HepG2 (cell line): ENCODE measurements around the gene KRTAP10-5. TPM values are rescaled to one million over a fixed set of nuclear protein-coding genes. Genes with fewer than 3 reads are reported as not detected.

Experiments
- ATAC-seq: fragments of 200-7000 bp; cut with Tn5 transposase; 3 replicates; pipeline ENCODE4 v1.9.1; 2020; ENCODE audit warnings: mild to moderate bottlenecking, moderate library complexity
- BruUV-seq: library from RNA; stranded (reverse); fragments of 400-500 nt; replicated peaks from 2 replicates; lab custom pipeline; 2021; lab: Mats Ljungman, UMichigan
- CTCF ChIA-PET: fragments of 300-600 bp; formaldehyde crosslinking; extraction: SDS; loops from one replicate; lab custom pipeline; 2021; ENCODE audit warnings: low total read pairs, inconsistent platforms, low intra/inter-chr PET ratio; lab: Yijun Ruan, JAX
- POLR2A ChIA-PET: fragments of 350-600 bp; sonication (Branson Sonifier 250); formaldehyde crosslinking; loops from one replicate; lab custom pipeline; 2020; ENCODE audit warnings: antibody characterized with exemption, inconsistent platforms; lab: Yijun Ruan, JAX
- DNase-seq: peaks from one replicate; pipeline ENCODE4 v3.0.0-alpha.2; 2015; ENCODE audit warnings: low spot score
- FAIRE-seq: peaks from 3 replicates; lab custom pipeline; 2011; peaks lifted over from hg19 to GRCh38; lab: Jason Lieb, UNC
- H2AFZ ChIP-seq: one replicate; pipeline ENCODE4 v1.6.1; 2011; ENCODE audit warnings: low read length, inconsistent platforms
- H3K27ac ChIP-seq: fragments of 300-600 bp; 3 replicates; pipeline ENCODE4 v1.8.0; 2011; ENCODE audit warnings: mixed run types, mild to moderate bottlenecking, mixed read lengths, low read length, inconsistent platforms; ENCODE audit not compliant: insufficient read depth; ENCODE audit errors: extremely low read length
- H3K27me3 ChIP-seq, 2 experiments: fragments of 200-600 bp in 1 of 2; 2 replicates in 1 of 2; 3 replicates in 1 of 2; pipeline versions ENCODE4 v1.6.0 to v1.8.0; 2011; ENCODE audit warnings: low read length in 2 of 2, mild to moderate bottlenecking in 2 of 2, moderate library complexity in 2 of 2, inconsistent platforms in 1 of 2; ENCODE audit not compliant: insufficient read depth in 2 of 2, control insufficient read depth in 1 of 2
- H3K36me3 ChIP-seq, 2 experiments: fragments of 200-600 bp in 1 of 2; replicated peaks in 1 of 2; 2 replicates in 1 of 2; 3 replicates in 1 of 2; pipeline versions ENCODE4 v1.5.1 to v1.8.0; 2011; ENCODE audit warnings: low read length in 2 of 2, inconsistent platforms in 1 of 2; ENCODE audit not compliant: insufficient read depth in 2 of 2, control insufficient read depth in 1 of 2
- H3K4me1 ChIP-seq: 2 replicates; pipeline ENCODE4 v1.5.1; 2012; ENCODE audit warnings: low read length, inconsistent platforms; ENCODE audit not compliant: insufficient read depth
- H3K4me2 ChIP-seq: 2 replicates; pipeline ENCODE4 v1.6.0; 2011; ENCODE audit warnings: low read depth, low read length, inconsistent platforms
- H3K4me3 ChIP-seq, 3 experiments: fragments of 200-600 bp in 1 of 3; sonication (generic), shearing (Covaris generic) in 1 of 3; replicated peaks in 1 of 3; 2 replicates each; pipeline ENCODE4 v1.5.1; 2011 to 2016; ENCODE audit warnings: low read length in 3 of 3, inconsistent platforms in 2 of 3, low read depth in 2 of 3, mild to moderate bottlenecking in 2 of 3, control low read depth in 1 of 3, mixed read lengths in 1 of 3; ENCODE audit not compliant: insufficient read depth in 1 of 3
- H3K79me2 ChIP-seq: one replicate; pipeline ENCODE4 v1.6.1; 2011; ENCODE audit warnings: low read length, inconsistent platforms; ENCODE audit not compliant: insufficient read depth
- H3K9ac ChIP-seq: 2 replicates; pipeline ENCODE4 v1.6.0; 2011; ENCODE audit warnings: mild to moderate bottlenecking, low read depth, low read length, inconsistent platforms; ENCODE audit not compliant: insufficient read depth
- H3K9me3 ChIP-seq: 2 replicates; pipeline ENCODE4 v1.5.1; 2012; ENCODE audit warnings: mild to moderate bottlenecking, low read length
- H4K20me1 ChIP-seq: 2 replicates; pipeline ENCODE4 v1.6.0; 2011; ENCODE audit warnings: inconsistent platforms, mild to moderate bottlenecking, low read length, moderate library complexity; ENCODE audit not compliant: insufficient read depth
- FIP1L1 ChIP-seq: fragments of 200-400 bp; formaldehyde crosslinking; IDR thresholded peaks from 2 replicates; pipeline ENCODE4 v1.6.1; 2018; ENCODE audit warnings: low read depth, mild to moderate bottlenecking, low read length, moderate library complexity, borderline replicate concordance; ENCODE audit not compliant: insufficient read depth
- GLMP ChIP-seq: sonication (generic); formaldehyde crosslinking; IDR thresholded peaks from 2 replicates; pipeline ENCODE4 v1.9.0; 2021; ENCODE audit warnings: missing genetic modification reagents, mild to moderate bottlenecking, borderline replicate concordance
- KLF16 ChIP-seq, 2 experiments: sonication (generic) in 1 of 2; formaldehyde crosslinking in 1 of 2; IDR thresholded peaks; 2 replicates each; pipeline versions ENCODE4 v1.6.1 to v1.8.0; 2016 to 2023; ENCODE audit warnings: missing genetic modification reagents in 2 of 2, missing compliant biosample characterization in 1 of 2
- REL ChIP-seq: sonication (generic); formaldehyde crosslinking; conservative IDR thresholded peaks from 2 replicates; pipeline ENCODE4 v1.8.0; 2022; ENCODE audit warnings: mild to moderate bottlenecking, missing genetic modification reagents, moderate library complexity
- SRSF1 ChIP-seq: fragments of 200-400 bp; formaldehyde crosslinking; optimal IDR thresholded peaks from 2 replicates; pipeline ENCODE3; 2017; ENCODE audit warnings: mild to moderate bottlenecking, low read depth, low read length, moderate library complexity
- STAT5B ChIP-seq: sonication (generic); formaldehyde crosslinking; IDR thresholded peaks from 2 replicates; pipeline ENCODE4 v1.4.0; 2020; ENCODE audit warnings: missing genetic modification reagents
- THYN1 ChIP-seq: sonication (generic); formaldehyde crosslinking; IDR thresholded peaks from 2 replicates; pipeline ENCODE4 v1.8.1; 2023; ENCODE audit warnings: low read depth, mild to moderate bottlenecking, moderate library complexity, missing genetic modification reagents, borderline replicate concordance
- ZBTB44 ChIP-seq: sonication (generic); formaldehyde crosslinking; IDR thresholded peaks from 2 replicates; pipeline ENCODE4 v1.4.0; 2020; ENCODE audit warnings: missing genetic modification reagents
- ZNF331 ChIP-seq: sonication (generic); formaldehyde crosslinking; IDR thresholded peaks from 2 replicates; pipeline ENCODE4 v1.4.0; 2020; ENCODE audit warnings: missing genetic modification reagents
- ZNF441 ChIP-seq: sonication (generic); formaldehyde crosslinking; IDR thresholded peaks from 2 replicates; pipeline ENCODE4 v1.7.0; 2021; ENCODE audit warnings: missing genetic modification reagents, borderline replicate concordance
- ZNF460 ChIP-seq: sonication (generic); formaldehyde crosslinking; IDR thresholded peaks from 2 replicates; pipeline ENCODE4 v1.5.1; 2020; ENCODE audit warnings: missing genetic modification reagents, mild to moderate bottlenecking, borderline replicate concordance
- ZNF605 ChIP-seq: sonication (generic); formaldehyde crosslinking; IDR thresholded peaks from 2 replicates; pipeline ENCODE4 v1.8.0; 2022; ENCODE audit warnings: mild to moderate bottlenecking, missing genetic modification reagents
- ZNF737 ChIP-seq: sonication (generic); formaldehyde crosslinking; IDR thresholded peaks from 2 replicates; pipeline ENCODE4 v1.5.0; 2020; ENCODE audit warnings: missing genetic modification reagents, mild to moderate bottlenecking, borderline replicate concordance
- ZNF883 ChIP-seq: sonication (generic); formaldehyde crosslinking; IDR thresholded peaks from 2 replicates; pipeline ENCODE4 v1.5.1; 2020; ENCODE audit warnings: mild to moderate bottlenecking, missing genetic modification reagents; ENCODE audit errors: not compliant biosample characterization
- WGBS: methylation state at CpG from one replicate; pipeline ENCODE4 v1.1.6; 2017; ENCODE audit warnings: low lambda C conversion rate; 5-methylcytosine and 5-hydroxymethylcytosine counted together
- in situ Hi-C: cut with HindIII; loops from 2 replicates; pipeline ENCODE4 v1.10.0; 2017; ENCODE audit warnings: low pct_unique_long_range_greater_than_20kb; ENCODE audit not compliant: extremely low pct_ligation_motif_present
- intact Hi-C: fragments of 100-400 bp; cut with micrococcal nuclease; formaldehyde crosslinking; loops from one replicate; pipeline ENCODE4 v1.10.0; 2022; ENCODE audit not compliant: unreplicated experiment
- polyA plus RNA-seq, 8 experiments: library from polyadenylated mRNA; depleted of rRNA in 3 of 8; stranded (reverse) in 7 of 8; unstranded in 1 of 8; fragments of >200 nt; fragmentation: Illumina TruSeq in 4 of 8; extraction: Trizol in 4 of 8; gene quantifications; 2 replicates each; pipeline versions ENCODE4 v1.2.1 to v1.2.3, GENCODE V29; 2011 to 2016; ENCODE audit warnings: low read depth in 4 of 8, missing spikeins in 1 of 8, mixed read lengths in 1 of 8; ENCODE audit not compliant: insufficient read depth in 1 of 8
- total RNA-seq, 5 experiments: library from RNA; depleted of rRNA; stranded (reverse); fragments of >200 nt; fragmentation: Illumina TruSeq; extraction: Trizol; gene quantifications; 2 replicates each; pipeline ENCODE4 v1.2.3, GENCODE V29; 2016; ENCODE audit warnings: low read depth in 1 of 5

The KRTAP10-5 gene
- total and polyA plus RNA-seq, 2 of the 13 experiments (the other 11 are each of a cell fraction or from before 2014, with no cell fraction given), result not detected

GRCh38 chr21:44571296-44571695 lies 9.1 kb downstream of the KRTAP10-5 start:
- no peak for ATAC-seq
- in situ Hi-C loops, result no loop called here
- H3K9me3 ChIP-seq, result peaks cover 9% of the 10 kb centered on the region
- no peaks in the 10 kb centered on the region for H3K79me2 ChIP-seq
- TF ChIP-seq ZBTB44 (CRISPR knock-in tag) (no peak), ZNF605 (peak; percentile 100)
- POLR2A ChIA-PET, result no interaction called here
- CTCF ChIA-PET, result no interaction called here
- H3K4me2 ChIP-seq, result no peak overlapping the region
- DNase-seq, result no peak
- WGBS, result 39% methylated on average over 3 of the region's 4 CpGs
- H2AFZ ChIP-seq, result no peak overlapping the region
- peaks cover 32% of the 10 kb centered on the region for H3K4me1 ChIP-seq
- intact Hi-C loops, result no loop called here
- H3K27ac ChIP-seq, result no peak overlapping the region
- H3K27me3 ChIP-seq, result no peaks in the 10 kb centered on the region; a peak in 1 of 5 replicates
- no peaks in the 10 kb centered on the region for H3K36me3 ChIP-seq
- no TSS peak for BruUV-seq
- H3K9ac ChIP-seq, result no peak overlapping the region
- H4K20me1 ChIP-seq, result no peaks in the 10 kb centered on the region
- FAIRE-seq, result no peak
- H3K4me3 ChIP-seq, result no peak overlapping the region

GRCh38 chr21:44569861-44570517 lies 10.4 kb downstream of the KRTAP10-5 start:
- ATAC-seq, result no peak
- TF ChIP-seq FIP1L1, result no peak
- TF ChIP-seq STAT5B (CRISPR knock-in tag), result no peak
- no peak for TF ChIP-seq ZNF441 (CRISPR knock-in tag)
- TF ChIP-seq ZNF737 (CRISPR knock-in tag), result no peak
- no peak for TF ChIP-seq THYN1 (CRISPR knock-in tag)
- TF ChIP-seq KLF16 (CRISPR knock-in tag; IDR thresholded peaks at IDR 0.05), result no peak
- no peak for TF ChIP-seq REL (CRISPR knock-in tag)
- no peak for TF ChIP-seq ZNF883 (CRISPR knock-in tag)
- no peak for TF ChIP-seq SRSF1
- no peak for TF ChIP-seq ZNF460 (CRISPR knock-in tag)
- TF ChIP-seq GLMP (CRISPR knock-in tag), result no peak
- TF ChIP-seq ZNF331 (CRISPR knock-in tag), result no peak
- intact Hi-C loops, result no loop called here
- Histone ChIP-seq H3K9ac (no peak overlapping the region), H3K4me1 (peaks cover 25% of the 10 kb centered on the region), H4K20me1 (no peaks in the 10 kb centered on the region), H3K27ac (no peak overlapping the region), H2AFZ (no peak overlapping the region), H3K79me2 (no peaks in the 10 kb centered on the region), H3K36me3 (no peaks in the 10 kb centered on the region), H3K27me3 (no peaks in the 10 kb centered on the region; a peak in 1 of 5 replicates), H3K4me2 (no peak overlapping the region), H3K9me3 (peaks cover 9% of the 10 kb centered on the region), H3K4me3 (no peak overlapping the region)
- DNase-seq, result no peak
- BruUV-seq, result no TSS peak
- 44% methylated on average over 7 of the region's 12 CpGs for WGBS
- FAIRE-seq, result no peak
- ChIA-PET CTCF (no interaction called here), POLR2A (no interaction called here)
- in situ Hi-C loops, result no loop called here
